GM12865 (cell line): Measurements from ENCODE around the gene SEPTIN1.
A peak's percentile ranks its signal among the peaks of the same experiment; 100 is the strongest.

Experiments
- DNase-seq: peaks from one replicate; pipeline ENCODE4 v3.0.0; 2010; ENCODE audit warnings: low read depth
- H3K4me3 ChIP-seq: 2 replicates; pipeline ENCODE4 v1.5.1; 2011; ENCODE audit warnings: mild to moderate bottlenecking, low read depth, low read length, control low read depth
- TF ChIP-seq, protein P1 (sequence below): IDR thresholded peaks from 2 replicates; pipeline ENCODE4 v1.5.1; 2011; ENCODE audit warnings: low read length, control low read depth, low read depth, inconsistent platforms; ENCODE audit not compliant: insufficient read depth; ENCODE audit errors: missing control alignments

Gene SEPTIN1

DNA sequence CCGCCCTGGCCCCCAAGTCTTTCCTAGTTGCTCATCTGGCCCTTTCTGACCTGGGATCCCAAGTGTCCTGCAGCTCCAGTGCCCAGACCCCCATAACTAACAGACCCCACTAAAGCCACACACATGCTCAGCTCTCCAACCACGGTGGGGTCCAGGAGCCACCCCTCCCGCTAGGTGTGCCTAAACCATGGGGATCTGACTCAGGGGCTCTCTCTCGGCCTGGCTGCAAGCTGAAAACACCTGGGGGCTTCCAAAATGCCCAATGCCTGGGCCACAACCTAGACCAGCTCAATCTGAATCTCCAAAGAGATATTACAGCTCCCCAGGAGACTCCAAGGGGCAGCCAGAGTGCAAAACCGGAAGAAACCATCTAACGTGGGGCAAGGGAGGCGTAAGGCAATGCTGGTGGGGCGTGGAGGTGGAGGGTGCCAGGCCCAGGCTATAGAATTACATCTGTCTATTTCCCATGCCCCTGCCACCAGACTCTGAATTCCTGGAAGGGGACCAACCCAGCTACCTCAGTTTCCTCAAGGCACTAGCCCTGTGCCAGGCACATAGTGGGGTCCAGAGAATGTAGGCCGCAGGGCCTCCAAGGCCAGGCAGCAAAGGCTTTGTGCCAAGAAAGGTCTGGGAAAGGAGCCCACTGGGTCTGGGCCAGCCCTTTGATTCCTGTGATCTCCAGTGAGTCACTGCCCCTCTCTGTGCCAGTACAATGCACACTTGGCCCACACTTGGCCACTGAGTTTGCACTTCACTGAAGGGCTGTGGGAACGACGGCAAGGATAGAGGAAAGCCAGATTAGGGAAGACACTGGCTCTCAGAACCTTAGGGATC, 30.6 kb downstream of the SEPTIN1 start:
- H3K4me3 ChIP-seq = no peak overlapping the region
- TF ChIP-seq, protein P1, sequence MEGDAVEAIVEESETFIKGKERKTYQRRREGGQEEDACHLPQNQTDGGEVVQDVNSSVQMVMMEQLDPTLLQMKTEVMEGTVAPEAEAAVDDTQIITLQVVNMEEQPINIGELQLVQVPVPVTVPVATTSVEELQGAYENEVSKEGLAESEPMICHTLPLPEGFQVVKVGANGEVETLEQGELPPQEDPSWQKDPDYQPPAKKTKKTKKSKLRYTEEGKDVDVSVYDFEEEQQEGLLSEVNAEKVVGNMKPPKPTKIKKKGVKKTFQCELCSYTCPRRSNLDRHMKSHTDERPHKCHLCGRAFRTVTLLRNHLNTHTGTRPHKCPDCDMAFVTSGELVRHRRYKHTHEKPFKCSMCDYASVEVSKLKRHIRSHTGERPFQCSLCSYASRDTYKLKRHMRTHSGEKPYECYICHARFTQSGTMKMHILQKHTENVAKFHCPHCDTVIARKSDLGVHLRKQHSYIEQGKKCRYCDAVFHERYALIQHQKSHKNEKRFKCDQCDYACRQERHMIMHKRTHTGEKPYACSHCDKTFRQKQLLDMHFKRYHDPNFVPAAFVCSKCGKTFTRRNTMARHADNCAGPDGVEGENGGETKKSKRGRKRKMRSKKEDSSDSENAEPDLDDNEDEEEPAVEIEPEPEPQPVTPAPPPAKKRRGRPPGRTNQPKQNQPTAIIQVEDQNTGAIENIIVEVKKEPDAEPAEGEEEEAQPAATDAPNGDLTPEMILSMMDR = no peak
- no peak for DNase-seq

GRCh38 chr16:30351001-30351441, 31.3 kb downstream of the SEPTIN1 start:
- no peak overlapping the region for H3K4me3 ChIP-seq
- no peak for DNase-seq

GRCh38 chr16:30350134-30350871, 32.1 kb downstream of the SEPTIN1 start:
- TF ChIP-seq, protein P1 = no peak
- no peak overlapping the region for H3K4me3 ChIP-seq
- peak; percentile 94 for DNase-seq

More at GRCh38 chr16:30351001-30351441, 31.3 kb downstream of the SEPTIN1 start:
- TF ChIP-seq, protein P1 = no peak

- DNase-seq = peak; percentile 61
- no peak overlapping the region for H3K4me3 ChIP-seq
- TF ChIP-seq, protein P1 = no peak
Observed at GRCh38 chr16:30349675-30350074, 32.7 kb downstream of the SEPTIN1 start.

DNA sequence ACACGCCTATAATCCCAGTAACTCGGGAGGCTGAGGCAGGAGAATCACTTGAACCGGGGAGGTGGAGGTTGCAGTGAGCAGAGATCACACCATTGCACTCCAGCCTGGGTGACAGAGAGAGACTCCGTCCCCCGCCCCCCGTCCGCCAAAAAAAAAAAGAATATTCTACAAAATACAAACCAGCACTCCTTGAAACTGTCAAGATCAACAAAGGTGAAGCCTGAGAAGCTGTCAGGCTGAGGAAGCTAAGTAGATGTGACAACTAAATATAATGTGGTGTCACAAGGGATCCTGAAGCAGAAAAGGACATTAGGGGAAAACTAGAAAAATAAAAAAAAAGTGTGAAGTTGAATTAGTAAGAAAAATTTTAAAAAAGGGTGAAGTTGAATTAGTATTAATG, 33.4 kb downstream of the SEPTIN1 start:
- TF ChIP-seq, protein P1 = no peak
- H3K4me3 ChIP-seq = no peak overlapping the region
- DNase-seq = no peak

DNA sequence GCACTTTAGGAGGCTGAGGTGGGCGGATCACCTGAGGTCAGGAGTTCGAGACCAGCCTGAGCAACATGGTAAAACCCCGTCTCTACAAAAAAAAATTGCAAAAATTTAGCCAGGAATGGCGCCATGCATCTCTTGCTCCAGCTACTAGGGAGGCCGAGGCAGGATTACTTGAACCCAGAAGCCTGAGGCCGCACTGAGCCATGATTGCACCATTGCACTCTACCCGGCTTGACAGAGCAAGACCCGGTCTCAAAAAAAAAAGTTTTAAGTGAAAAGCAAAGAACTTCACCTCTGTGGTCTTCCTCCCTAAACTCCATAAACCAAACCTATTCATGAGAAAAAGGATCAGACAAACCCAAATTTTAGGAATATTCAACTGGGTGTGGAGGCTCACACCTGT, 34.2 kb downstream of the SEPTIN1 start:
- TF ChIP-seq, protein P1 = no peak
- DNase-seq = no peak

More for the DNA sequence above, 34.2 kb downstream of the SEPTIN1 start:
- no peak overlapping the region for H3K4me3 ChIP-seq
